ENCODE measurements around the gene BACH2.

DNA sequence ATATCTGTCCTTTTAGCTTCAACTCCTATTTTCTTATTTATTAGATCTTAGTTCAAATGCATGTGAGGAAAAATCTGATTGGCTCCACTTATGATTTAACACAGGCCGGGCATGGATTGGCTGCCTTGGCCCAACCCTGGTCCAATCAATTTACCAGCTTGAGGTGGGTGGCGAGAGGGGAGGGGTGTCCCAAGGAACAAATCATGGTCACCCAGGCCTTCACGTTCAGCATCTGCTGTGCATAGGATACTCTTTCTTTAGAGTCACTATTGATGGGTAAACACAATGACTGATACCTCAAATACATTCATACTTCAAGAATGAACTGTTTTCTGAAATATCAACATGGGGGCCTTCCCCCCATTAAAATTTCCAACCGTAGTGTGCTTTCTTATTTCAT is 14.9 kb upstream of the BACH2 start:
- TF ChIP-seq, protein P1, sequence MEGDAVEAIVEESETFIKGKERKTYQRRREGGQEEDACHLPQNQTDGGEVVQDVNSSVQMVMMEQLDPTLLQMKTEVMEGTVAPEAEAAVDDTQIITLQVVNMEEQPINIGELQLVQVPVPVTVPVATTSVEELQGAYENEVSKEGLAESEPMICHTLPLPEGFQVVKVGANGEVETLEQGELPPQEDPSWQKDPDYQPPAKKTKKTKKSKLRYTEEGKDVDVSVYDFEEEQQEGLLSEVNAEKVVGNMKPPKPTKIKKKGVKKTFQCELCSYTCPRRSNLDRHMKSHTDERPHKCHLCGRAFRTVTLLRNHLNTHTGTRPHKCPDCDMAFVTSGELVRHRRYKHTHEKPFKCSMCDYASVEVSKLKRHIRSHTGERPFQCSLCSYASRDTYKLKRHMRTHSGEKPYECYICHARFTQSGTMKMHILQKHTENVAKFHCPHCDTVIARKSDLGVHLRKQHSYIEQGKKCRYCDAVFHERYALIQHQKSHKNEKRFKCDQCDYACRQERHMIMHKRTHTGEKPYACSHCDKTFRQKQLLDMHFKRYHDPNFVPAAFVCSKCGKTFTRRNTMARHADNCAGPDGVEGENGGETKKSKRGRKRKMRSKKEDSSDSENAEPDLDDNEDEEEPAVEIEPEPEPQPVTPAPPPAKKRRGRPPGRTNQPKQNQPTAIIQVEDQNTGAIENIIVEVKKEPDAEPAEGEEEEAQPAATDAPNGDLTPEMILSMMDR (optimal IDR thresholded peaks at IDR 0.05 in 1 of 3, IDR thresholded peaks at IDR 0.05 in 1 of 3, conservative IDR thresholded peaks at IDR 0.05 in 1 of 3; ENCODE audit: extremely low read depth in 1 of 3, insufficient read depth in 2 of 3, low read length in 3 of 3), result no peak
- TF ChIP-seq EZH2 (IDR thresholded peaks at IDR 0.05; ENCODE audit: low read length), result no peak

Data from keratinocyte (primary cell).